ENCODE results near the gene OR2H2.

Gene OR2H2

GRCh38 chr6:29584821-29585220 is at the start of gene OR2H2:
TSS of gene OR2H2 (plus strand) at chr6:29585121. CDS start at chr6:29587945, 2,824 bp downstream.
- DNase-seq (ENCODE audit: low read depth): no peak

DNA sequence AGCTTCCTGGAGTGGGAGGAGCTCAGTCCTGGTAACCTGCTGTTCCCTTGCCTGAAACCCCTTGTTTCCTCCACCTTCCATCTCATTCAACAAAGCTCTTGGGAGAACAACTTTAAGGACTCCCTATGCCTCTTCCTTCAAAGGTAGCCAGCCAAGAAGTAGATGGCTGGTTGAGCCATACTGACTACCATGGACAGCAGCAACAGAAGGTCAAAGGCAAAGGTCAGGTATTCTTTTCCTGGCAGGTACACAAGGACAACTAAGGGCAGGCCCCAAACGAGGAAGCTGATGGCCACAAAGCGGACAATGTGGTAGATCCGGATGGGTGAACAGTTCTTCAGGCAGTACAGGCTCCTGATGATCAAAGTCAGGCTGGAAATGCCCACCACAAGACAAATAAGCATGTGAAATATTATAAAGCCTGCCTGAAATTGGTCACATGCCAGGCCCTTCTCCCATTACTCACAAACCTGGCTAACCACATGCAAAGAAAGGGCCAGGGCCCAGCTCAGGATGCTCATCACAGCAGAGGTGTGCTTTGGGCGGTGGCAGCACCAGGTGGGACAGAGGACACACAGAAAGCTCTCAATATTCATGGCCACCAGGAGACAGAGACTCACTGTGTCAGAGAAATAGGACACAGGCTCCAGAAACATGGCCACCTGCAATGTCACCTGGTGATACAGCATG is 47.1 kb upstream of the OR2H2 start:
- no peak for DNase-seq (ENCODE audit: low read depth)

DNA sequence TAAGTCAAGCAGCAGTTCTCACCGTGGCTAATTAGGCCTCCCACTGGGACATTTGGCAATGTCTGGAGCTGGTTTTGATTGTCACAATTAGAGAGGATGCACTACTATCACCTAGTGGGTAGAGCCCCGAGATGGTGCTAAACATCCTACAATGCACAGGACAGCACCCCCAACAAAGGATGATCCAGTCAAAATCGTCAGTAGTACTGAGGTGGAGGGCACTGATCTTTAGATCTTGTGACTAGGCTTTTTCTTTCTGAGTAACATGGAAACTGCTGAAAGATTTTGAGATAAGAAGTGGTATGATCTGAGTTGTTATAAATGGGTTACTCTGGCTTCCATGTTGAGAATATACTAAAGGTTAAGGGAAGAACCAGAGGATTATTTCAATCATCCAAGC is 37.3 kb upstream of the OR2H2 start:
- DNase-seq (ENCODE audit: low read depth): no peak

GRCh38 chr6:29552512-29553051 is 32.3 kb upstream of the OR2H2 start:
- no peak for DNase-seq (ENCODE audit: low read depth)

DNA sequence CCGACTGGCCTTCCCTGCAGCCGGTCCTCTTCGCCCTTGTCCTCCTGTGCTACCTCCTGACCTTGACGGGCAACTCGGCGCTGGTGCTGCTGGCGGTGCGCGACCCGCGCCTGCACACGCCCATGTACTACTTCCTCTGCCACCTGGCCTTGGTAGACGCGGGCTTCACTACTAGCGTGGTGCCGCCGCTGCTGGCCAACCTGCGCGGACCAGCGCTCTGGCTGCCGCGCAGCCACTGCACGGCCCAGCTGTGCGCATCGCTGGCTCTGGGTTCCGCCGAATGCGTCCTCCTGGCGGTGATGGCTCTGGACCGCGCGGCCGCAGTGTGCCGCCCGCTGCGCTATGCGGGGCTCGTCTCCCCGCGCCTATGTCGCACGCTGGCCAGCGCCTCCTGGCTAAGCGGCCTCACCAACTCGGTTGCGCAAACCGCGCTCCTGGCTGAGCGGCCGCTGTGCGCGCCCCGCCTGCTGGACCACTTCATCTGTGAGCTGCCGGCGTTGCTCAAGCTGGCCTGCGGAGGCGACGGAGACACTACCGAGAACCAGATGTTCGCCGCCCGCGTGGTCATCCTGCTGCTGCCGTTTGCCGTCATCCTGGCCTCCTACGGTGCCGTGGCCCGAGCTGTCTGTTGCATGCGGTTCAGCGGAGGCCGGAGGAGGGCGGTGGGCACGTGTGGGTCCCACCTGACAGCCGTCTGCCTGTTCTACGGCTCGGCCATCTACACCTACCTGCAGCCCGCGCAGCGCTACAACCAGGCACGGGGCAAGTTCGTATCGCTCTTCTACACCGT is 31.5 kb upstream of the OR2H2 start:
- DNase-seq (ENCODE audit: low read depth): no peak

GRCh38 chr6:29554764-29555163 is 30.2 kb upstream of the OR2H2 start:
- DNase-seq (ENCODE audit: low read depth): no peak

DNA sequence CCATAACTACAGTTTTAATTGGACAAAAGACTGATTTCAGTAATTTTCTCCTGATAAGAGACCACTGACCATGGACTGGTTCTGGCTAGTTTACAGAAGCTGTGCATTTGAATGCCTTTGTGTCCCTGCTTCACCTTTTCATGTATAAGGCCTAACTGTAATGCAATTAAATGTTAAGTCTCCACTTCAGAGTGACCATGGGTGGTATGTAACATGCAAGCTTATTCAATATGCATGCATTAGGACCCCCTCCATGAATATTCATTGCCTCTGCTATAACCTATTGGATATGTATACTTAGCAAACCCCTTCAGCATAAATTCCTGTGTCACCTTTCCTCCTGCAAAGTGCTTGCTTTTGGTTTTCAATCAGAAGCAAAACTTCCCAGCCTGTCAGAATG is 27.6 kb upstream of the OR2H2 start:
- no peak for DNase-seq (ENCODE audit: low read depth)

- DNase-seq (ENCODE audit: low read depth): no peak
Observed at GRCh38 chr6:29558439-29559079, 26.4 kb upstream of the OR2H2 start.

- DNase-seq (ENCODE audit: low read depth): no peak
Observed at GRCh38 chr6:29559524-29560287, 25.2 kb upstream of the OR2H2 start, which contains the start of gene UBD. TSS of gene UBD (minus strand) at chr6:29559732. CDS start at chr6:29559701, 31 bp downstream.

GRCh38 chr6:29561091-29561490 is 23.8 kb upstream of the OR2H2 start:
- DNase-seq (ENCODE audit: low read depth): no peak

DNA sequence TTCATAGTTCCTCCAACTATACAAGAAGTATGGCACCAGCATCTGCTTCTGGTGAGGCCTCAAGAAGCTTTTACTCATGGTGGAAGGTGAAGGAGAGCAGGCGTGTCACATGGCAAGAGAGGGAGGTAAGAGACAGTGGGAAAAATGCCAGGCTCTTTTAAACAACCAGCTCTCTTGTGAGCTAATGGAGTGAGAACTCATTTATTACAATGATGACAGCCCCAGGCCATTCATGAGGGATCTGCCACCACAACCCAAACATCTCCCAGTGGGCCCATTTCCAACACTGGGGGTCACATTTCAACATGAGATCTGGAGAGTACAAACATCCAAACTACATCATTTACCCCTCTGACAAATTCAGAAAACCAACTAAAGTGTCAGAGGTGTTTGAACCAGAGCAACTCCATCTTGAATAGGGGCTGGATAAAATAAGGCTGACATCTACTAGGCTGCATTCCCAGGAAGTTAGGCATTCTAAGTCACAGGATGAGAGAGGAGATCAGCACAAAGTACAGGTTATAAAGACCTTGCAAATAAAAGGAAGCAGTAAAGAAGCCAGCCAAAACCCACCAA is 23.2 kb upstream of the OR2H2 start:
- no peak for DNase-seq (ENCODE audit: low read depth)

DNA sequence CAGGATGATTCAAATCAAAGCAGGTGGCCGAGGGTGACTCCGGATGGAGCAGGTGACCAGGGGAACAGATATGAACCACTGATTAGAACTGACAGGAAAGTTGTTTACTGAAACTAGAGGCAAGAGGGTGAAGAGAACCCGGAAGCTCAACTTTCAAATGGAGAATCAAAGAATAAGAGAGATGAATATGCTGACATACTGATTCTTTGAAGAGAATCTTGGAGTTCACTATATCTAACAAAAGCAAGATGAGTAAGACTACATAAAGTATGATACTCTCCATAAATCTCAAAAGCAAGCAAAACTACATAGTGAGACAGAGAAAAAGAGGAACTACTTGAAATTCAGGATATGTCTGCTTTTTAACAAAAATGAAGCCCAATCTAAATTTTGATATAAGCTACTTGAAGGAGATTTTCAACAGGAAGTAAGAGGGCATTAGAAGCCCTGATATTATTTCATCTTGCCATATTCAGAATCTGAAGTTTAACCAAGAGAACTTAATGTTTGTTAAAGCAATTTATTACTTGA is 21.4 kb upstream of the OR2H2 start:
- DNase-seq (ENCODE audit: low read depth): no peak

DNA sequence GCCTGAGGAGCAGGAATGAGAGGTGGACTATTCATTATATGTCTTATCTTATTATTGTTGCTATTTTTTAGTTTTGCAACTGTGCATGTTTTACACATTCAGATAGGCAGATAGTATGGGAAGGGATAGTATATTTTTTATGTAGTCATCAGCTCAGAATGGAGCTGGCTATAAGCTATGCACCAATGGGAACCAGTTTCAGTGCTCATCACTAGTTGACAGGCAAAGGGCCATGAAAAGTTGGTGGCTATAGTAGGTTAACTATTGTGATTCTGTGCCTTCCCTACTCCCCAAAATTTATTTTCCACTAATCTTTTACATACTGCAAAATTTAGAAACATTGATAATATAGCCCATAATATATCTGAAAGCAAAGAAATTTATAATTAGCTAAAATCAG is 20.0 kb upstream of the OR2H2 start:
- no peak for DNase-seq (ENCODE audit: low read depth)

DNA sequence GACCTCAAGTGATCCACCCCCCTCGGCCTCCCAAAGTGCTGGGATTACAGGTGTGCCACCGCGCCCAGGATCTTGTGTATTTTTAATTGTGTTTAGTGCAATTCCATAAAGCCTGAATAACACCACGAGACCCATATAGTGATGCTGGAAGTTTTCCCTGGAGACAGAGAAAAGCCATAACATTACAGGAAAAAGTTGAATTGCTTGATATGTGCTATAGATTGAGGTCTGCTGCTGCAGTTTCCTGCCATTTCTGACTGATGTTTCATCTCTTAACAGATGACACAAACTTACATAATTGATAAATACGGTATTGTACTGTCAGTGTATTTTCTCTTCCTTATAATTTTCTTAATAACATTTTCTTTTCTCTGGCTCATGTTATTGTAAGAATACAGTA is 18.1 kb upstream of the OR2H2 start:
- no peak for DNase-seq (ENCODE audit: low read depth)

- no peak for DNase-seq (ENCODE audit: low read depth)
Observed at GRCh38 chr6:29567541-29567940, 17.4 kb upstream of the OR2H2 start.

- DNase-seq (ENCODE audit: low read depth): no peak
Observed at GRCh38 chr6:29567991-29568390, 16.9 kb upstream of the OR2H2 start.

- no peak for DNase-seq (ENCODE audit: low read depth)
Observed at GRCh38 chr6:29576056-29576455, 8.9 kb upstream of the OR2H2 start.

- no peak for DNase-seq (ENCODE audit: low read depth)
Observed at GRCh38 chr6:29577544-29577943, 7.4 kb upstream of the OR2H2 start.

DNA sequence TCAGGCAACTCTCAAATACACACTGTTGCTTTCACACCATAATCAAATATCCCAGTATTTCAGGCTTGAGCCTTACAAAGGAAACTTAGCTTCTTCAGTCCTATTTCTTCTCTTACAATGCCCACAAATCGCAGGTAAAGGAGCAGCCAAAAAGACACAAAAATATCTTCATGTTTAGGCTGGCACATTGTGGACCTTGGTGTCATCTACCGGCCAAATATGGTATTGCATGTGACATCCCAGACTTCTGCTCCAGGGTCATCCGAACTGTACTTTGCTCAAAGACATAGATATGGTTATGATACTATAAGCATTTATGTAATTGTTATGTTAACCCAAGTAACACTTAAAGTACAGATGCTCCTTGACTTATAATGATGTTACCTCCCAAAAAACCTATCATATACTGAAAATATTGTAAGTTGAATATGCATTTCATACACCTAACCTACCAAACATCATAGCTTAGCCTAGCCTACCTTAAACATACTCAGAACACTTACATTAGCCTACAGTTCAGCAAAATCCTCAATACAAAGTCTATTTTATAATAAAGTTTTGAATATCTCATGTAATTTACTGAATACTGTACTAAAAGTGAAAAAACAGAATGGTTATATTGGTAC is 4.6 kb downstream of the OR2H2 start:
- no peak for DNase-seq (ENCODE audit: low read depth)

GRCh38 chr6:29590218-29590808 is 5.4 kb downstream of the OR2H2 start:
- DNase-seq (ENCODE audit: low read depth): no peak

DNA sequence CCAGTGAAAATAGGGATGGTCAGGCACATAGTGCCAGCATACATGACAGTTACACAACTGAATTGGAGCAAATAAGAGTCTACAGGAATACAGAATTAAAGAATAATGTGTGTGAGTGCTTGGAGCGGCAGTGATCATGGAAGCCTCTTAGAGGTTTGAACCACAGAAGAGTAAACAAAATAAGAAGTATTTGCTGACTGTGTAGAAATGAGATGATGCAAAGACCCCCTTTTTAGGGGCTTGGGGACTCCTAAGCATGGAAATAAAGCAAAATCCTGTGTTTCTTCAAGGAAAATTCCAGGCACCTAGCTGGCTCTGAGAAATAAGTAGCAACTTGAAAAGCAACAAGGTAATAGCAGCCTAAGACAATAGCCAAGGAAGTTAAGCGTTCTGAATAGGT is 6.8 kb downstream of the OR2H2 start:
- DNase-seq (ENCODE audit: low read depth): no peak

Measured in stimulated activated CD8-positive, alpha-beta memory T cell treated with anti-CD3 and anti-CD28 coated beads, Interleukin-12 subunit alpha, Interleukin-12 subunit beta, amount 100 ng/mL, for 4 hours (primary cell).